CMK (cell line): ENCODE data around the gene GGT5.
"Not testable (repeated sequence)": the region's sequence is repeated elsewhere in the genome, so short reads cannot be mapped to it uniquely, and the experiment has no call there.

Experiments used
- DNase-seq: peaks from one replicate; pipeline ENCODE4 v3.0.0-alpha.2; 2010; ENCODE audit warnings: low read depth

GGT5 gene

DNA sequence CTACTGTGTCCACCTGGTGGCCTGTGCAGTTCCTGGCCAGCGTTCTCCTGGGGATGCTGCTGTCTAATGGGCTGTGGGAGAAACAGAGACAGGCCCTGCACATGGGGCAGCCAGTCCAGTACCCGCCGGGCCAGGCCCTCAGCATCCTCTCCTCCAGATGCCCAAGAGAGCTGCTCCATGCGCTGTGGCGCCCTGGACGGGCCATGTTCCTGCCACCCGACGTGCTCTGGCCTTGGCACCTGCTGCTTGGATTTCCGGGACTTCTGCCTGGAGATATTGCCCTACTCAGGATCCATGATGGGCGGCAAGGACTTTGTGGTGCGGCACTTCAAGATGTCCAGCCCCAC, 62.0 kb downstream of the GGT5 start:
- DNase-seq: not testable (repeated sequence)

DNA sequence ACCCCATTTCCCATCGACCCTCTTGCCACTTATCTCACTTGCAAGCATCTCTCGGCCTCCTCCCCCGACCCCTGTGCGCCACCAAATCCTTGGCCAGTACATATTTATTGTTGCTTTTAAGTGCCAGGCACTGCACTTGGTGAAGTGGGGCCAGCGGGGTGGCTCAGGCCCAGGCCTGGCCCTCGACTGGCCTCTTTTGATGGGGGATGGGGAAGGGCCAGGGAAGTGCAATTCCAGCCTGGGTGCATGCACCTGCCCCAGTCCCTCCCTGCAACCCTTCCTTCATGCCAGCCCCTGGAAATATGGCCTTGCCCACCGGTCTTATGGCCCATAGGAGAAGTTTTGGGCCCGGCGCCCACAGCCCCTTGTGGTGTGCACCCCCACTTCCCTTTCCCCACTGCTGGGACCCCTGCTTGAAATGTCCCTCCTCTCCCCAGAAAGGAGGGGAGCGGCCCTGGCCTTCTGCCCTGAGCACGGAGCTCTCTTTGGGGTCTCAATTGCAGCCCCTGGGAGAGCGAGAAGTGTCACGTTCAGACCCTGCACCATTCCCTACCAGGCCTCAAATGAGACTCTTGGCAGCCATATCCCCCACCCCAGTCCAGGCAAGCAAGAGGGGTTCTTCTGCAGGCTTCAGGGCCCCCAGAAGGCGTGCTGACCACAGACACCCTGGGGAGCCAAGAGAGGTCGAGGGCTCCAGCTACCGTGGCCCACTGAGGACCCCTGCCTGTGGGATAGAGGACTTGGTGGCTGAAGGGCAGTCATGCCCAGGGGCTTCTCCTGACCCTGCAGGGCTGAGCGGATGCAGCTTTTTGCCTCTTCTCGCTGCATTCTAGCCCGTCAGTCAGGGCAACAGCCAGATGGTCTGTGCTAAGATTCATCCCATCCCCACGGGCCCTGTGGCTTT, 62.6 kb downstream of the GGT5 start:
- DNase-seq: no peak

DNA sequence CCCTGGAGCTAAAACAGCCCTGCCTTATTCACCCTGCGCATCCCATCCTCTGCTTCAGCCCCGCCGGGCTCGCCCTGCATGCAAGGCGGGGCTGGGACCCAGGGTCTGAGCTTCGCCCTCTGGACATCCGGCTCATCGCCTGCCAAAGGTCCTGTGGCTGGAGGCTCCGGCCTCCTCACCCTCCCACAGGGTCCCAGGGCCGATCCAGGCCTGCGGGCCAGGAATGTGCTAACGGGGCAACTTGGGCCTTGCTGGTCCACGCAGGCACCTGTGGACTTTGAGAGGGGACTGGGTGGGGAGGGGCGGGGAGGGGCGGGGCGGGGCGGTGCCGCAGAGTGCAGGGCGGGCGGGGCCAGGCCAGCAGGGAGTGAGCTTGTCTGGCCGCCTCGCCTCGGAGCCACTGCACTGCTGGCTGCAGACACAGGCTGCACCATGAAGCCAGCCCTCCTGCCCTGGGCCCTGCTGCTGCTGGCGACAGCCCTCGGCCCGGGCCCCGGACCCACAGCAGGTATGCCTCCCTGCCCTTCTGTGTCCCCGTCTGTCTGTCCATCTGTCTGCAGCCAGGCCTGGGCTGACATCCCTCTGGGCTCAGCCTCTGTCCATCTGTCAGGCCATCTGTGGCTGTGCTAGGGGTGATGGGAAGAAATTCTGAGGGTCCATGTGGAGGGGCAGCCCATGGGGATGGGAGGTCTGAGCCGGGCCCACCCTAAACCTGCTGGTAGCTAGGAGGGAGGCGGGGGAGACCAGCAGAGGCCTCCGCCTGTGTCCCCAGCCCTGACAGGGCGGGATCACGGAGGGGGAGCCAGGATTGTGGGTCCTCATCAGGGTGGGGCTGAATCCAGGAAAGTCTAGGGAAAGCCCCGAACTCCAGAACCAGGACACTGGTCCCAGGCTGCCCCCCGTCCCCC, 63.5 kb downstream of the GGT5 start, which contains the start of gene SUSD2:
SUSD2 (plus strand) TSS at position 400 of the 908 bp plus-strand sequence; CDS start at position 433, 33 bp downstream.
- DNase-seq: no peak

DNA sequence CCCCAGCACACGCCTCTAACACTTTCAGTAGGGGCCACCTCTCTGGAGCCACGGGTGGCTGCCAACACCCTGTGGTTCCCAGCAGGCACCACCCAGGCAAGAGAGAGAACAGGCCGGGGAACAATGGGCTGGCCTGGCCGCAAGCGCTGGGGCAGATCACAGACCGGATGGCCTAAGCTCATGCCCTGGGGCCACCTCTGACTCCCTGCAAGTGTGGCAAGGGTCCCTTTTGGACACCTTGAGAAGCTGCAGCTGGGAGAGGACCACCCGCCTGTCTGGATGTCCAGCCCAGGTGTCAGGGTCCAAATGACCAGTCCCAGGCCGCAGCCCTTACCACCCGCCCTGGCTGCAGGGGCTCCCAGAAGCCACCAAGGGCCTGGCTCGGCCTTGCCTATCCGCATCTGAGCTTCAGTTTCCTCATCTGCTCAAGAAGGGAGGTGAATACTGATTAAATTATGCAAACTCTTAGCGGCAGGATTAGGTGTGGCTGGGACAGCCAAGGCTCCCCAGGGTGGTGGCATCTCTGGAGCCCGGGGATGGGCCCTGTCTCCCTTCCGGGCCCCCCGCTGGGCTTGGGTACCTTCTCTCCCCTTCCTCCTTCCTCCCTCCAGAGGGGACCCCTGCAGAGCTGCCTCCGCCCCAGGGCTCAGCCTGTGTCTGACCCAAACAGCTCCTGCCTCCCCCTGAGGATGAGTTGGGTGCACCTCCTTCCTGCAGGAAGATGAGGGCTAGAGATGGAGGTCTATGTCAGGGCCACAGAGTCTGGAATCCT, 64.4 kb downstream of the GGT5 start:
- no peak for DNase-seq

DNA sequence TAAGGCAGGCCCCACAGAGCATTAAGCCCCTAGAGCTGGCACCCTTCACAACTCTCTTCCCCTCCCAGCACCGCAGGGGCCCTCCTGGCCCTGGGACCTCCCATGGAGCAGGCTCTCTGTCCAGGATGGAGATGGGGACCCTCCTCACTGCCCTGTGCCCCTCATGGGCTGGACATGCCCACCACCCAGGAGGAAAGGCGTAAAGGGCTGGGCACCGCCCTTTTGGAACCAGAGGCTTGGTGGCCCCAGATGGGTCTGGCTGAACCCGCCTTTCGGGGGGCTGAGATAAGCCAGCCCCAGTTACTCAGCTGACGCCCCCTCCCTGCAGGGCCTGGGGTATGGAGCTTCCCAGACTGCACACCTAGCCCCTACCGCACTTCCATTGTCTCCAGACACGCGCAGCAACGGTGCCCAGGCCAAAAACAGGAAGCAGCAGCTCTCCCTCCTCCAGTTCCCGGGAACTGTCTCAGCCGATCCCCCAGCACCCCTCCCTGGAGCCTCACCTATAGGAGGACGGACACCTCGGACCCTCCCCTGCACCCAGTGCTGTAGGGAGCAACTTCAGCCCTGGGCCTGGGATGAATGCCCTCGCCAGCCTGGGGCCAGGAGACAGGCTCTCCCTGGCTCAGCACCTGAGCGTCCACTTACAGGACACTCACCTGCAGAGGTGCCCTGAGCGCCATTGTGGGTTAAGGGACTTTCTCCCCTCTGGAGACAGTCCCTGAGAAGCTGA, 65.2 kb downstream of the GGT5 start:
- DNase-seq: no peak

DNA sequence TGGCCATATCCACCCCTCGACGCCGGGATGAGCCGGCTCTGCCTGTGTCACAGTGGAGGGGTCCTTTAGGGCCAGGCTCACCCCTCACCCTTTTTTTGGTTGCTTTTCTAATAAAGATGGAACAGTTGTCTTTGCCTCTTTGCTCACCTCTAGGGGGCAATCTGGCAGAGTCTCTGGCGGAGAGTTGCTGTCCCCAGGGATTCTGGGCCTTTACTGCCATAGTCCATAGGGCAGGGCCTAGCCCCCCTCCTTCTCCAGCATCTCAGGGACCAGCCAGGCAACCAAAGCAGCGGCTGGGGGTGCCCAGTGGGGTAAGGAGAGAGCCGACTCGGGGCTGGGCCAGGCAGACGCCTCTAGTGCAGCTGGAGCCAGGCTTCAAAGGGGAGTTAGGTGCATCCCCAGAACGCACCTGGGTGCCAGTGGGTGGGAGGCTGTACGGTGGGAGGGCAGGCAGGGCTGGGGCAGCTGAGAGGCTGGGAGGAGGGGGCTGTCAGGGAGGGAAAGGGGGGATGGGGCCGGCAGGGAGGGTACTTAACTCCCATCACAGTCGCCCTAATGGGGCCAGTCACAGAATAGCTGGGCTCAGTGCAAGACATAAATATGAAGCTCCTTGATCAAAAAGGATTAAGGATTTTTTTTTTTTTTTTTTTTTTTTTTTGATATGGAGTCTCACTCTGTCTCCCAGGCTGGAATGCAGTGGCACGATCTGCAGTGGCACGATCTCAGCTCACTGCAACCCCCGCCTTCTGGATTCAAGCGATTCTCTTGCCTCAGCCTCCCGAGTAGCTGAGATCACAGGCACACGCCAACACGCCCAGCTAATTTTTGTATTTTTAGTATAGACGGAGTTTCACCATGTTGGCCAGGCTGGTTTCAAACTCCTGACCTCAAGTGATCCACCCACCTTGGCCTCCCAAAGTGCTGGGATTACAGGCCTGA, 66.1 kb downstream of the GGT5 start:
- no peak for DNase-seq

DNA sequence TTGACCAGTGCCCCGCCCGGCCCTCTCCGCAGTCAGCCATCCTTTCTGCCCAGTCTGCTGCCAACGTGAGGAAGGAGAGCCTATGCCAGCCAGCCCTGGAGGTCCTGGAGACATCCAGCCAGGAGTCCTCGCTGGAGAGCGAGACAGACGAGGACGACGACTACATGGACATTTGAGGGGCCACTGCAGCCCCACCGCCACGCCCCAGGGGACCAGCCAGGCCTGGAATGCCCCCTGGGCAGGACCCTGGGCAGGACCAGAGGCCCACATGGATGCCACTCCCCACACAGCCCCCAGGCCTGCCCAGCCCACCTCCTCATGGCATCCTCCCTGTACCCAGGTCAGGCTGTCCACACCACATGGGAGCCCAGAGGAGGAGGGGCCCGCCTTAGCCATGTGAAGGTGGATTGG, 66.9 kb downstream of the GGT5 start:
- DNase-seq: no peak

DNA sequence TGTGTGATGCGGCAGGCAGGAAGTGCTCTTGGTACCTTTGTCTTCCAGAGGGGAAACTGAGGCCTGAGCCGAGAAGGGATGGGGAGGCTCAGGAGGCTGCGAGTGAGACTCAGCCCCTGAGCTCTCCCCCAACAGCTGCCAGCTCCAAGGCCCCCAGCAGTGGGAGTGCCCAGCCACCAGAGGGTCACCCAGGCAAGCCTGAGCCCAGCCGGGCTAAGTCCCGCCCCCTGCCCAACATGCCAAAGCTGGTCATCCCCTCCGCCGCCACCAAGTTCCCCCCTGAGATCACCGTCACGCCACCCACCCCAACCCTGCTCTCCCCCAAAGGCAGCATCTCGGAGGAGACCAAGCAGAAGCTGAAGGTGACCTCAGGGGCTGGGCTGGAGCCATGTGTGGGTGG, 67.4 kb downstream of the GGT5 start:
- no peak for DNase-seq

DNA sequence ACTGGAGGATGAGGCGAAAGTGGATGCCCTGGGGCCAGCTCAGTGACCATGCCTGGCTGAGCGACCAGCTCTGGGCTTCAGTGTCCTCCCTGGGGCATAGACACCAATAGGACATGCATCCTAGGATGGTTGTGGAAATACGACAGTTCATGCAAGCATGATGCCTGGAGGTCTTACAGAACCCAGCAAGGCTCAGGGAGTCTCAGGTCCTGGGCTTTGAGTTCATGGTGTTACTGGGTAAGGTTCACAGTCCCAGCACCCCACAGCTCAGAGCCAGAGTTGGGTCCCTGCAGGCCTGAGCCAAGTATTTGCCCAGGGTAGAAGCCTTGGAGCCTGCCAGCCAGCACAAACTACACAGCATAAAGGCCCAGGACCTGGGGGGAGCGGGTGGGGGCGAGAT, 67.8 kb downstream of the GGT5 start:
- DNase-seq: no peak

DNA sequence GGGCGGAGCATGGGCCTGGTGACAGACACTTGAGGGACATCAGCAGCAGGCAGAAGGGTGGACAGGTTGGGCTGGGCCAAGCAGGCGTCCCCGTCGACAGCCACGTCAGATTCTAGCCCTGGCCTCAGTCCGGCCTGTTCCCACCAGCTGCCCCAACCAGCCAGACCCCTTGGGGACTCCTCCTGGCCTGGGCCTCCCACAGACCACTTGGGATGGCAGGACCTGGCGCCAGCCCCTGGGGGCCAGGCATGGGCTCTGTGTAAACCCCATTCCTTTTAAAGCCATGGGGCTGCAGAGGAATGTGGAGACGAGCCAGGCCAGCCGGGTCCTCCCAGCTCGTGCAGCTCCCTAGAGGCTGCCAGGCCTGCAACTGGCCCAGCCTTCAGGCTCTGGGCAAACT, 68.3 kb downstream of the GGT5 start:
- no peak for DNase-seq

DNA sequence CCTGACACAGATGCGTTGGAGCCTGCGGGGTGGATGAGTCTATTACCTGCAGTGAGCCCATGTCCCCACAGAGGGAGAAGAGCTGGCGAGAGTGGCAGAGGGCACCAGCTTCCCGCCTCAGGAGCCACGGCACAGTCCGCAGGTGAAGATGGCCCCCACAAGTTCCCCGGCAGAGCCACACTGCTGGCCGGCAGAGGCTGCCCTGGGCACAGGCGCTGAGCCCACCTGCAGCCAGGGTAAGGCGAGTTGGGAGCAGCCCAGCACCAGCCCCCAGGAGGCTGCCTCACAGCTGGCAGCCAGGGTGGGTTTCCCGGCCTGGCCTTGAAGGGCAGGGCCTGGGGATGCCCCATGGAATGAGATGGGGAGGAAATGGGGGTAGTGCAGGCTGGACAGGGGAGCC, 68.8 kb downstream of the GGT5 start:
- DNase-seq: no peak

DNA sequence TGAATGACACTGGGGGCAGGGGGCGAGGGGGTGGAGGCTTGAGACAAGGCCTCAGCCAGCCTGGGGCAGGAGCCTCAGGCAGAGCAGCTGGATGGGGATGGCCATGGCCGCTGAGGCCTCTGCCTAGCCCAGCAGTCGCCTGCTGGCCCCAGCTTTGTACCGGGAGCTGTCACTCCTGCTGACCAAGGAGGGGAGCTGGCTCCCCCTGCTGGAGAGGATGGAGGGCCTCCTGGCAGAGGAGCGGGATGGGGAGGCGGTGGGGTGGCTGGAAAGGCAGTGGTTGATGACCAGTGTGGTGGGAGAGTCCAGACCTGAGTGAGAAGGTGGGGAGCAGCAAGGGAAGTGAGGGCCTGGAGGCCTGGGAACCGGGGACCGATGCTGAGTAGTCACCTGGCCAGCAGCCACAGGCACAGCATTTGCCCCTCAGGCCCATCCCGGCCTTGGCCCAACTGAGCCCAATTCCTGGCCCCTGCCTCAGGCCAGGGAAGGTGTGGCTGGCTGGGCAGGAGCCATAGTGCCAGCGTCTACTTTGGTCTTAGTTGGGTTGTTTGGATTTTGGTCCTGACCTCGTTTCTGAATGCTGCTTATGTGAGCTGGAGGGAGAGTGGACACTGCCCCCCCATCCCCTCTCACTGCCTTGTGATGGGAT, 69.6 kb downstream of the GGT5 start:
- peak; percentile 35 for DNase-seq

DNA sequence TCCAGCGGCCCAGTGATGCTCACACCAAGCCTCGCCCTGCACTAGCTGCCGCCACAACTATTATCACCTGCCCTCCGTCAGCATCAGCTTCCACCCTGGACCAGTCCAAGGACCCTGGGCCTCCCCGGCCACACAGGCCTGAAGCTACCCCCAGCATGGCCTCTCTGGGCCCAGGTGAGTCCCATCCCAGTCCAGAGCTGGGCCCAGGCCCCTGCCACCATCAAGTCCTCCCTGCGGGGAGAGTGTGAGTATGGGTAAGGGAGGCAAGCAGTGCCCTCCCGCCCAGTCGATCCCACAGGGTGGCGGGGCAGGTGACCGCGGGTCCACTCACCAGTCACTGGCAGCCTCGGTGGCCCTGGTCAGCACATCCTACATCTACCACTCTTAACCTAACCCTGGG, 73.1 kb downstream of the GGT5 start:
- DNase-seq: no peak

DNA sequence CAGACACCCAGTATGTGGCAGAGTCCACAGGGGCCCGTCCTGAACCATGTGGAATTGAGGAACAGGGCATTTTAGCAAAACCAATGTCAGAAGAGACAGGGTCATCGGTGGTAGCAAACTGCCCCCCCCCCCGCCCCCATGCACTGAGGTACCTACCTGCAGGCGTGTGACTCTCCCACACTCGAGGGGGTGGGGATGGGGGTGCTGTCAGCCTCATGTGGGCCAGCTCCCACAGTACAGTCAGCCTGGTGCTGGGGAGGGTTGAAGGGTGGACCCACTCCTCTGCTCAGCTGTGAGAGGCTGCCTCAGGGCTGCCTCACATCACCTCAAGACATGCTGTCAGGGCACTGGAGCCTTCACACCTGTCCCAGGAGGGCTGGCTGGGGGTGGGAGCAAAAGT, 74.2 kb downstream of the GGT5 start:
- DNase-seq: no peak

DNA sequence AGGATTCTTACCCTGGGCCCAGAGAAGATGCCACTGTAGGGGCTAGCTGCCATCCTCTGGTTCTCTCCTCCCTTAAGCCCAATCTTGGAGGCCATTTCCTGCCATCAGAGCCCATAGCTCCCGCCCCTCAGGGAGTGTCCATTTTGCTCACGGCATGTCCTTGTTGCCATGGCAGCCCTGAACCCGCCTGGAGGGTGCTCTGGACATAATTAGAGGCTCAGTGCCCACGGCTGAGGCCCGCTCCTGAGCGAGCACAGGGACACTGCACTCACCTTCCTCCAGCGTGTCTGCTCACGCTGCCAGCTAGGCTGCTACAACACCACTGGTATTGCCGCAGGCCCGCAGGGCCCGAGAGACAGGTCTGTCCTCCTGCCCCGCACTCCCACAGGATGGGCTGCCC, 74.7 kb downstream of the GGT5 start:
- DNase-seq: no peak
